MM.1S (cell line): ENCODE data around the gene ALDH1A2.
"Not testable (repeated sequence)": the region's sequence is repeated elsewhere in the genome, so short reads cannot be mapped to it uniquely, and the experiment has no call there.

Experiments
- DNase-seq: peaks from one replicate; pipeline ENCODE4 v3.0.0-alpha.2; 2015
- H2AFZ ChIP-seq: fragments of 300-600 bp; sonication (generic); 2 replicates; pipeline ENCODE4 v1.6.0; 2016; ENCODE audit warnings: antibody characterized with exemption, low read length
- H3F3A ChIP-seq: fragments of 300-600 bp; sonication (generic); 2 replicates; pipeline ENCODE4 v1.6.1; 2016; ENCODE audit warnings: mild to moderate bottlenecking, antibody characterized with exemption, low read length, moderate library complexity, mixed read lengths; ENCODE audit not compliant: insufficient read depth
- H3K27ac ChIP-seq: fragments of 300-600 bp; sonication (generic); 2 replicates; pipeline ENCODE4 v1.5.1; 2016; ENCODE audit warnings: mild to moderate bottlenecking, low read length
- H3K27me3 ChIP-seq: fragments of 300-600 bp; sonication (generic); replicated peaks from 2 replicates; pipeline ENCODE4 v1.6.0; 2016; ENCODE audit warnings: low read length; ENCODE audit not compliant: insufficient read depth
- H3K36me3 ChIP-seq: fragments of 300-600 bp; sonication (generic); replicated peaks from 2 replicates; pipeline ENCODE4 v1.6.1; 2016; ENCODE audit warnings: mild to moderate bottlenecking, low read length, mixed read lengths; ENCODE audit not compliant: insufficient read depth
- H3K4me1 ChIP-seq: fragments of 300-600 bp; sonication (generic); 2 replicates; pipeline ENCODE4 v1.6.1; 2016; ENCODE audit warnings: low read length, mixed read lengths
- H3K4me2 ChIP-seq: fragments of 300-600 bp; sonication (generic); 2 replicates; pipeline ENCODE4 v1.6.0; 2016; ENCODE audit warnings: low read depth, low read length
- H3K4me3 ChIP-seq: fragments of 300-600 bp; sonication (generic); 2 replicates; pipeline ENCODE4 v1.5.1; 2016; ENCODE audit warnings: low read length, mixed read lengths
- H3K79me2 ChIP-seq: fragments of 300-600 bp; sonication (generic); 2 replicates; pipeline ENCODE4 v1.6.1; 2016; ENCODE audit warnings: mixed run types, low read length, mixed read lengths
- H3K9ac ChIP-seq: fragments of 300-600 bp; sonication (generic); 2 replicates; pipeline ENCODE4 v1.6.1; 2016; ENCODE audit warnings: low read length, mixed read lengths
- H3K9me2 ChIP-seq: fragments of 300-600 bp; sonication (generic); replicated peaks from 2 replicates; pipeline ENCODE4 v1.6.1; 2016; ENCODE audit warnings: mild to moderate bottlenecking, low read length, mixed read lengths; ENCODE audit not compliant: insufficient read depth
- H3K9me3 ChIP-seq: fragments of 300-600 bp; sonication (generic); replicated peaks from 2 replicates; pipeline ENCODE4 v1.6.1; 2016; ENCODE audit warnings: mild to moderate bottlenecking, low read length, mixed read lengths; ENCODE audit not compliant: insufficient read depth
- H4K20me1 ChIP-seq: fragments of 300-600 bp; sonication (generic); 2 replicates; pipeline ENCODE4 v1.6.1; 2016; ENCODE audit warnings: mild to moderate bottlenecking, low read length, moderate library complexity, mixed read lengths; ENCODE audit not compliant: insufficient read depth
- EZH2 ChIP-seq: fragments of 300-600 bp; sonication (generic); optimal IDR thresholded peaks from 2 replicates; pipeline ENCODE3; 2017; ENCODE audit warnings: low read depth, mild to moderate bottlenecking, antibody characterized with exemption, low read length, mixed read lengths
- EZH2phosphoT487 ChIP-seq: fragments of 300-600 bp; sonication (generic); IDR thresholded peaks from 2 replicates; pipeline ENCODE4 v1.6.1; 2018; ENCODE audit warnings: antibody characterized with exemption, low read length
- TF ChIP-seq, protein P1 (sequence below): fragments of 300-600 bp; sonication (generic); IDR thresholded peaks from 2 replicates; pipeline ENCODE4 v1.5.1; 2016; ENCODE audit warnings: antibody characterized with exemption, low read length, mixed read lengths

ALDH1A2 gene

DNA sequence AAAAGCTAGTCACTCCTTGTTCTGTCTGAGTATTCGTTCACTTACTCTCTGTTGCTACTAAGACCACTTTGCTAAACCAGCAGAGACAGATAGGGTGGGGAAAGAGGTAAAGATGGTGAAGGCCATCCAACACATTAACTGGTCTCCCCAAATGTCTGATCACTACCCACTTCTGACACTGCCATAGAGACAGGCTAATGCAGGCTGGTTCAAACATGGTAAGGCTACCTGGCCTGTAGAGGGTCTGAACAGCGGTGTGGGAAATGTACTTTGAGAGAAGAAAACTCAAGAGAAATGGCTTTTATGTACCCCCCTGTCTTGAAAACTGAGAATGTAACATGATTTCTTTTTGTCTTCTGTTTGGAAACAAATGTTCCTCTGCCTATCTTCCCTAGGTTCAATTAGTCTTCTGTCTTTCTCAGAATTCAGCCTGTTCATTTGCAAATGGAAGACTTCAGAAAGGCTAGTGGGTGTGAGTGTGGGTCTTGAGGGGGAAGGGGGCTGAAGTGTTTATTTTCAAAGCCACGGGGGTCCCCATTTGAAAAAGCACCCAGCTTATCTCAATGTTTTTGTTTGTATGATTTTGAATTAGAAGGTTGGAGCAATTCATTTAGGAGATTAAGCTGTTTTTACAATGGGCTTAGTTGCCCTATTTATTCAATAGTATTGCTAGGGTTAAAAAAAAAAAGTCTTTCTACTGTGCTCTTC lies 15.8 kb downstream of the ALDH1A2 start:
- TF ChIP-seq, protein P1, sequence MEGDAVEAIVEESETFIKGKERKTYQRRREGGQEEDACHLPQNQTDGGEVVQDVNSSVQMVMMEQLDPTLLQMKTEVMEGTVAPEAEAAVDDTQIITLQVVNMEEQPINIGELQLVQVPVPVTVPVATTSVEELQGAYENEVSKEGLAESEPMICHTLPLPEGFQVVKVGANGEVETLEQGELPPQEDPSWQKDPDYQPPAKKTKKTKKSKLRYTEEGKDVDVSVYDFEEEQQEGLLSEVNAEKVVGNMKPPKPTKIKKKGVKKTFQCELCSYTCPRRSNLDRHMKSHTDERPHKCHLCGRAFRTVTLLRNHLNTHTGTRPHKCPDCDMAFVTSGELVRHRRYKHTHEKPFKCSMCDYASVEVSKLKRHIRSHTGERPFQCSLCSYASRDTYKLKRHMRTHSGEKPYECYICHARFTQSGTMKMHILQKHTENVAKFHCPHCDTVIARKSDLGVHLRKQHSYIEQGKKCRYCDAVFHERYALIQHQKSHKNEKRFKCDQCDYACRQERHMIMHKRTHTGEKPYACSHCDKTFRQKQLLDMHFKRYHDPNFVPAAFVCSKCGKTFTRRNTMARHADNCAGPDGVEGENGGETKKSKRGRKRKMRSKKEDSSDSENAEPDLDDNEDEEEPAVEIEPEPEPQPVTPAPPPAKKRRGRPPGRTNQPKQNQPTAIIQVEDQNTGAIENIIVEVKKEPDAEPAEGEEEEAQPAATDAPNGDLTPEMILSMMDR = no peak
- no peak for TF ChIP-seq EZH2phosphoT487
- TF ChIP-seq EZH2 = no peak
- Histone ChIP-seq H2AFZ (no peak overlapping the region), H3K27ac (no peak overlapping the region), H3K27me3 (no peaks in the 10 kb centered on the region), H3K4me1 (no peaks in the 10 kb centered on the region), H3K9ac (no peak overlapping the region), H3K9me3 (no peaks in the 10 kb centered on the region), H3F3A (no peaks in the 10 kb centered on the region), H3K36me3 (no peaks in the 10 kb centered on the region), H3K4me3 (no peak overlapping the region), H3K4me2 (no peak overlapping the region), H3K9me2 (no peaks in the 10 kb centered on the region), H4K20me1 (no peaks in the 10 kb centered on the region), H3K79me2 (no peaks in the 10 kb centered on the region)
- DNase-seq = no peak

DNA sequence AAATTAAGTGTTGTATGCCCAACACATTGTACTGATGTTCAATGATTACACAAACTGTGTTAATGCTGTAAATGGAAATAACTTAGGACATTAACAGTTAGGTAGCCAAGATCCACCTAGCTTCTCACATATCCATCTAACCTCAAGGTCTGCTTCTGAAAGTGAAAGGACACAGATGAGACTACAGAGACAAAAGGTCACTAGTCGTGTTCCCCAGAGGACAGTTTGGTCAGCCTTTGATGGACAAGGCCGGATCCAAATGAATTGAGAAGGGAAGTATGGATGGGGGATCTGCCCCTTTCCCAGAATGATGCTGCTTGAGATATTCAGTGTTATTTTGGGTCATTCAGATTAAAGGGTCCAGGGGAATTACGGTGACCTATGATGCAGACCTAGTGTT lies 17.2 kb downstream of the ALDH1A2 start:
- no peaks in the 10 kb centered on the region for H3K79me2 ChIP-seq

DNA sequence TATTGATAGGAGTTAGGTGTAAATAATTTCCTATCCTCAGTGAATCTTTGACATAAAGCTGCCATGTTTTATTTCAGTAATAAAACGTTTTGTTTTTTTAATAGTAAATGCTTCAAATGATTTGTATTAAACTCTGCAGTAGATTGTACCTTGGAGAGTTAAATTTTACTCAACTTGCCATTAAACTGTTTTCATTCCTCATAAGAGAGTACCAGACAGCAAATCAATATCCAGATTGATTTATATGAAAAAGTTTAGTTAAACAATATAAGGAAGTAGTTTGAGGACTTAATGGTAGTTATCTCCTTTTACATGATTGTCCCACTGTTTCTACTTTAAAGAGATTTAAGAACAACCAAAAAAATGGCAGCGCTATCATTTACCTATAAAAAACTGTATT lies 18.4 kb downstream of the ALDH1A2 start:
- no peaks in the 10 kb centered on the region for H3K36me3 ChIP-seq
- H3K9me2 ChIP-seq = no peaks in the 10 kb centered on the region
- no peaks in the 10 kb centered on the region for H3K79me2 ChIP-seq
- no peak for DNase-seq
- no peaks in the 10 kb centered on the region for H3K9me3 ChIP-seq
- no peaks in the 10 kb centered on the region for H4K20me1 ChIP-seq
- H3F3A ChIP-seq = no peaks in the 10 kb centered on the region
- no peak overlapping the region for H3K4me3 ChIP-seq
- H3K27ac ChIP-seq = no peak overlapping the region
- no peak overlapping the region for H3K9ac ChIP-seq
- H2AFZ ChIP-seq = no peak overlapping the region
- H3K4me1 ChIP-seq = no peaks in the 10 kb centered on the region
- no peaks in the 10 kb centered on the region for H3K27me3 ChIP-seq
- no peak overlapping the region for H3K4me2 ChIP-seq
- TF ChIP-seq EZH2phosphoT487 (no peak), EZH2 (no peak)
- TF ChIP-seq, protein P1 = no peak

More for the DNA sequence above, 17.2 kb downstream of the ALDH1A2 start:
- H4K20me1 ChIP-seq = no peaks in the 10 kb centered on the region
- no peaks in the 10 kb centered on the region for H3K9me3 ChIP-seq
- DNase-seq = peak; percentile 16
- no peak overlapping the region for H3K4me2 ChIP-seq
- no peaks in the 10 kb centered on the region for H3K27me3 ChIP-seq
- no peak overlapping the region for H3K4me3 ChIP-seq
- TF ChIP-seq EZH2 = no peak
- no peaks in the 10 kb centered on the region for H3K9me2 ChIP-seq
- no peaks in the 10 kb centered on the region for H3K4me1 ChIP-seq
- no peak overlapping the region for H3K9ac ChIP-seq
- no peaks in the 10 kb centered on the region for H3K36me3 ChIP-seq
- H2AFZ ChIP-seq = no peak overlapping the region
- no peaks in the 10 kb centered on the region for H3F3A ChIP-seq
- H3K27ac ChIP-seq = no peak overlapping the region

DNA sequence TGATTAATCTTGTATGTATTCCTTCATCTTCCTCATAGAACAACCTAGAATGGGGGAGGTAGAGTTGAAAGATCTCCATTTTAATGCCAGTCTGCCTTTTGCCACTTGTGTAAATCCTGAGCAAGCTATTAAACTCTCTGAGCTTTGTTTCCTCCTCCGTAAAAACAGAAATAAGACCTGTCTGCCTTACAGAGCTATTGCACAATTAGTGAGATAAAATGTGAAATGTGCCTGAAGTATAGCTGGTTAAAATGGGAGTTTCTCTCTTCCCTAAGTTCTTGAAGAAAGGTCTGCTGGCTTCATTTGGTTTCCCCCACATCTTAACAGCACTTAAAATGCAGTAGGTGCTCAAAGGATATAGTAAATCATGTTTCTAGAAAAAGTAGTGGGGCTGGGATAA lies 19.0 kb downstream of the ALDH1A2 start:
- TF ChIP-seq, protein P1 = no peak
- TF ChIP-seq EZH2 (no peak), EZH2phosphoT487 (no peak)
- Histone ChIP-seq H3K27me3 (no peaks in the 10 kb centered on the region), H3K79me2 (no peaks in the 10 kb centered on the region), H2AFZ (no peak overlapping the region), H3K4me3 (no peak overlapping the region), H4K20me1 (no peaks in the 10 kb centered on the region), H3K27ac (no peak overlapping the region), H3K9me2 (no peaks in the 10 kb centered on the region), H3K4me2 (no peak overlapping the region), H3K4me1 (no peaks in the 10 kb centered on the region), H3K36me3 (no peaks in the 10 kb centered on the region), H3F3A (no peaks in the 10 kb centered on the region), H3K9ac (no peak overlapping the region), H3K9me3 (no peaks in the 10 kb centered on the region)
- DNase-seq = no peak

DNA sequence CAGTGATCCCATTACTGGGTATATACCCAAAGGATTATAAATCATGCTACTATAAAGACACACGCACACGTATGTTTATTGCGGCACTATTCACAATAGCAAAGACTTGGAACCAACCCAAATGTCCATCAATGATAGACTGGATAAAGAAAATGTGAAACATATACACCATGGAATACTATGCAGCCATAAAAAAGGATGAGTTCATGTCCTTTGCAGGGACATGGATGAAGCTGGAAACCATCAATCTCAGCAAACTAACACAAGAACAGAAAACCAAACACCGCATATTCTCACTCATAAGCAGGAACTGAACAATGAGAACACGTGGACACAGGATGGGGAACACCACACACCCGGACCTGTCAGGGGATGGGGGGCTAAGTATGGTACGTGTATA lies 20.1 kb downstream of the ALDH1A2 start:
- H3K79me2 ChIP-seq, H3K27ac ChIP-seq, H3K9ac ChIP-seq, H3K36me3 ChIP-seq, H3F3A ChIP-seq, H4K20me1 ChIP-seq, H3K4me3 ChIP-seq, H3K9me2 ChIP-seq, DNase-seq, H3K9me3 ChIP-seq, H3K4me2 ChIP-seq, H2AFZ ChIP-seq, H3K27me3 ChIP-seq, H3K4me1 ChIP-seq: not testable (repeated sequence)
